H9 (cell line): ENCODE measurements around the gene ANXA2. TPM values are rescaled to one million over a fixed set of nuclear protein-coding genes. Genes with fewer than 3 reads are reported as not detected.

Experiments used
- DNase-seq: peaks from one replicate; pipeline ENCODE4 v3.0.0-alpha.2; 2017
- H2AFZ ChIP-seq: one replicate; pipeline ENCODE4 v1.6.1; 2013; ENCODE audit warnings: mild to moderate bottlenecking, low read length, control low read depth, moderate library complexity
- H2AK5ac ChIP-seq: 2 replicates; pipeline ENCODE4 v1.6.1; 2013; ENCODE audit warnings: low read length, control low read depth, mixed read lengths; ENCODE audit not compliant: insufficient read length
- H2BK120ac ChIP-seq: one replicate; pipeline ENCODE4 v1.6.1; 2013; ENCODE audit warnings: low read depth, mild to moderate bottlenecking, low read length, control low read depth, inconsistent platforms; ENCODE audit not compliant: poor library complexity, severe bottlenecking
- H2BK12ac ChIP-seq: 2 replicates; pipeline ENCODE4 v1.6.1; 2013; ENCODE audit warnings: low read length, control low read depth, mixed read lengths, low read depth; ENCODE audit not compliant: insufficient read length
- H2BK15ac ChIP-seq: 2 replicates; pipeline ENCODE4 v1.6.1; 2013; ENCODE audit warnings: low read depth, low read length, control low read depth
- H2BK20ac ChIP-seq: one replicate; pipeline ENCODE4 v1.6.1; 2013; ENCODE audit warnings: low read depth, mild to moderate bottlenecking, low read length, control low read depth, inconsistent platforms; ENCODE audit not compliant: poor library complexity, severe bottlenecking
- H2BK5ac ChIP-seq: 2 replicates; pipeline ENCODE4 v1.6.1; 2013; ENCODE audit warnings: low read length, control low read depth, mixed read lengths; ENCODE audit not compliant: insufficient read length
- H3K14ac ChIP-seq: 2 replicates; pipeline ENCODE4 v1.6.1; 2013; ENCODE audit warnings: low read length, control low read depth; ENCODE audit not compliant: insufficient read depth
- H3K18ac ChIP-seq: 2 replicates; pipeline ENCODE4 v1.6.1; 2013; ENCODE audit warnings: low read depth, mild to moderate bottlenecking, mixed read lengths, low read length, control low read depth; ENCODE audit not compliant: insufficient read length
- H3K23ac ChIP-seq: 2 replicates; pipeline ENCODE4 v1.6.1; 2013; ENCODE audit warnings: low read length, control low read depth, mixed read lengths, low read depth; ENCODE audit not compliant: insufficient read length
- H3K23me2 ChIP-seq: 2 replicates; pipeline ENCODE4 v1.6.1; 2013; ENCODE audit warnings: low read depth, mild to moderate bottlenecking, mixed read lengths, low read length, control low read depth; ENCODE audit not compliant: insufficient read length, poor library complexity, severe bottlenecking
- H3K27ac ChIP-seq: 2 replicates; pipeline ENCODE4 v1.5.1; 2013; ENCODE audit warnings: low read length, control low read depth, mixed read lengths, low read depth; ENCODE audit not compliant: insufficient read length
- H3K27me3 ChIP-seq: 2 replicates; pipeline ENCODE4 v1.6.1; 2013; ENCODE audit warnings: low read length, control low read depth, inconsistent platforms; ENCODE audit not compliant: insufficient read depth
- H3K4ac ChIP-seq: 2 replicates; pipeline ENCODE4 v1.6.1; 2013; ENCODE audit warnings: low read depth, mild to moderate bottlenecking, control low read depth, inconsistent platforms, low read length, moderate library complexity
- H3K4me1 ChIP-seq: 2 replicates; pipeline ENCODE4 v1.6.1; 2013; ENCODE audit warnings: low read length, control low read depth, inconsistent platforms; ENCODE audit not compliant: insufficient read depth
- H3K4me2 ChIP-seq: 2 replicates; pipeline ENCODE4 v1.6.1; 2013; ENCODE audit warnings: low read length, control low read depth, mixed read lengths; ENCODE audit not compliant: insufficient read length, insufficient read depth
- H3K56ac ChIP-seq: 2 replicates; pipeline ENCODE4 v1.6.1; 2013; ENCODE audit warnings: low read depth, mild to moderate bottlenecking, mixed read lengths, low read length, control low read depth; ENCODE audit not compliant: insufficient read length
- H3K79me1 ChIP-seq: 2 replicates; pipeline ENCODE4 v1.6.1; 2013; ENCODE audit warnings: low read depth, mild to moderate bottlenecking, moderate library complexity, low read length, control low read depth, inconsistent platforms; ENCODE audit not compliant: insufficient read depth, poor library complexity, severe bottlenecking
- H3K79me2 ChIP-seq: 2 replicates; pipeline ENCODE4 v1.6.1; 2013; ENCODE audit warnings: low read length, control low read depth, inconsistent platforms; ENCODE audit not compliant: insufficient read depth
- H3K9ac ChIP-seq: 2 replicates; pipeline ENCODE4 v1.6.1; 2013; ENCODE audit warnings: low read length, control low read depth, mixed read lengths; ENCODE audit not compliant: insufficient read length; ENCODE audit errors: extremely low read depth
- H3K9me3 ChIP-seq: one replicate; pipeline ENCODE4 v1.6.1; 2013; ENCODE audit warnings: low read depth, low read length, inconsistent platforms; ENCODE audit not compliant: control insufficient read depth
- H3T11ph ChIP-seq: one replicate; pipeline ENCODE4 v1.6.1; 2013; ENCODE audit warnings: mild to moderate bottlenecking, low read length, control low read depth, inconsistent platforms
- H4K20me1 ChIP-seq: one replicate; pipeline ENCODE4 v1.6.1; 2013; ENCODE audit not compliant: control insufficient read depth, insufficient read length, insufficient read depth
- H4K5ac ChIP-seq: 2 replicates; pipeline ENCODE4 v1.6.1; 2013; ENCODE audit warnings: low read depth, mild to moderate bottlenecking, mixed read lengths, low read length, control low read depth; ENCODE audit not compliant: insufficient read length
- H4K8ac ChIP-seq: replicated peaks from 2 replicates; pipeline ENCODE4 v1.6.1; 2013; ENCODE audit warnings: low read length, control low read depth, mixed read lengths, low read depth; ENCODE audit not compliant: insufficient read length
- H4K91ac ChIP-seq: 2 replicates; pipeline ENCODE4 v1.6.1; 2013; ENCODE audit warnings: low read depth, mild to moderate bottlenecking, moderate library complexity, mixed read lengths, low read length, control low read depth; ENCODE audit not compliant: insufficient read length
- H3K27ac Mint-ChIP-seq, 3 experiments: 2 replicates in 2 of 3; 3 replicates in 1 of 3; pipeline ENCODE4 v1.8.0; 2020 to 2021; ENCODE audit warnings: mixed read lengths in 3 of 3, mild to moderate bottlenecking in 1 of 3, moderate library complexity in 1 of 3
- H3K27me3 Mint-ChIP-seq: 2 replicates; pipeline ENCODE4 v1.8.0; 2021; ENCODE audit warnings: low read depth, mild to moderate bottlenecking, moderate library complexity, mixed read lengths
- H3K36me3 Mint-ChIP-seq, 3 experiments: 2 replicates in 2 of 3; 3 replicates in 1 of 3; pipeline ENCODE4 v1.8.0; 2020 to 2021; ENCODE audit warnings: low read depth in 3 of 3, mixed read lengths in 3 of 3; ENCODE audit not compliant: insufficient read depth in 1 of 3
- H3K4me1 Mint-ChIP-seq, 2 experiments: 2 replicates each; pipeline ENCODE4 v1.8.0; 2020; ENCODE audit warnings: mixed read lengths in 2 of 2
- H3K4me3 Mint-ChIP-seq, 2 experiments: 2 replicates in 1 of 2; 3 replicates in 1 of 2; pipeline ENCODE4 v1.8.0; 2020 to 2021; ENCODE audit warnings: mild to moderate bottlenecking in 2 of 2, mixed read lengths in 2 of 2, moderate library complexity in 1 of 2
- H3K9me3 Mint-ChIP-seq, 2 experiments: 2 replicates in 1 of 2; 3 replicates in 1 of 2; pipeline ENCODE4 v1.8.0; 2020; ENCODE audit warnings: mild to moderate bottlenecking in 2 of 2, mixed read lengths in 2 of 2, moderate library complexity in 1 of 2
- WGBS: extraction: QIAGEN DNeasy Blood & Tissue Kit; methylation state at CpG from one replicate; pipeline ENCODE4 v1.1.7; 2013; ENCODE audit warnings: missing lambda C conversion rate, low lambda C conversion rate, mixed read lengths; ENCODE audit not compliant: insufficient read length; ENCODE audit errors: extremely low coverage; 5-methylcytosine and 5-hydroxymethylcytosine counted together
- total RNA-seq: library from RNA; stranded (reverse); gene quantifications from 2 replicates; pipeline ENCODE4 v1.2.1, GENCODE V29; 2021
- TF ChIP-seq, protein P1 (sequence below): fragments of 200-600 bp; sonication (generic); conservative IDR thresholded peaks from 3 replicates; pipeline ENCODE4 v1.8.0; 2021; ENCODE audit warnings: antibody characterized with exemption, mild to moderate bottlenecking

Gene ANXA2
- total RNA-seq, 1 experiment from 2014 or later: 126 TPM

DNA sequence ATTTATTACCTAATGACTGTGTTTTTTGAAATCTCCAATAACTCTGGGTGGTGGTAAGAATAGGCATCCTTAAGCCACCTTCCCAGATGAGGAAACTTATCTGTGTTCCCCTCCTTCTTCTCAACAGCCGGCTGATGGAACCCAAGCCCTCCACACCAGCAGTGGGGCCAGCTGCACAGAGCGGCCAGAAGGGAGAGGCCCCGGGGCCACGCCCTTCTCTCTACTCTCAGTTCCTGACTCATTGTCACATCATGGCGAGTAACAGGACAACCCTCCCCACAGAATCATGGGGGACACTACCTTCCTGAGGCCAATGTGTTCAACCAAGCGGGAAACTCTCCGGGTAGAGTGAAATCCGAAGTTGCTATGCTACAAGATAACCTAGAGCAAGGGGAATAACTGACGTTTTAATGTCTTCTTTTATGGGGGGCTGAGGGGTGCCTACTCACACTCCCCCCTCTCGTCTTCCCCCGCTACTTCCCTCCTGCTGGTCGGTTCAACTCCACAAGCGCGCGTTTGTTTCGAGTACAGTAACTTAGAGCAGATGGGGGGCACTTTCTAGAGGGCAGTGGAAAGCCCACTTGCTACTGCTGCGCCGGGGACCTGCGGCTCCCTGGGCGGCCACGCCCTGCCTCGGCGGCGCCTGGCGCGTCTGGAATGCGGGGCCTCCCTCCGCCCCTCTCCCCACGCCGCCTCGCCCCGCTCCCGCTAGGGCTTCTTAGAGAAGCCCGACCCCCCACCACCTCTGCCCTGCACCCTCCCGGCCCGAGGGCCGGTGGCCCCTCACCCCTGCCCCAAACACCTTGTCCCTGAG, 621 bp downstream of the ANXA2 start:
- TF ChIP-seq, protein P1, sequence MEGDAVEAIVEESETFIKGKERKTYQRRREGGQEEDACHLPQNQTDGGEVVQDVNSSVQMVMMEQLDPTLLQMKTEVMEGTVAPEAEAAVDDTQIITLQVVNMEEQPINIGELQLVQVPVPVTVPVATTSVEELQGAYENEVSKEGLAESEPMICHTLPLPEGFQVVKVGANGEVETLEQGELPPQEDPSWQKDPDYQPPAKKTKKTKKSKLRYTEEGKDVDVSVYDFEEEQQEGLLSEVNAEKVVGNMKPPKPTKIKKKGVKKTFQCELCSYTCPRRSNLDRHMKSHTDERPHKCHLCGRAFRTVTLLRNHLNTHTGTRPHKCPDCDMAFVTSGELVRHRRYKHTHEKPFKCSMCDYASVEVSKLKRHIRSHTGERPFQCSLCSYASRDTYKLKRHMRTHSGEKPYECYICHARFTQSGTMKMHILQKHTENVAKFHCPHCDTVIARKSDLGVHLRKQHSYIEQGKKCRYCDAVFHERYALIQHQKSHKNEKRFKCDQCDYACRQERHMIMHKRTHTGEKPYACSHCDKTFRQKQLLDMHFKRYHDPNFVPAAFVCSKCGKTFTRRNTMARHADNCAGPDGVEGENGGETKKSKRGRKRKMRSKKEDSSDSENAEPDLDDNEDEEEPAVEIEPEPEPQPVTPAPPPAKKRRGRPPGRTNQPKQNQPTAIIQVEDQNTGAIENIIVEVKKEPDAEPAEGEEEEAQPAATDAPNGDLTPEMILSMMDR: no peak
- Histone ChIP-seq H2BK20ac (no peak overlapping the region), H3K14ac (peak overlapping the region; percentile 76), H3K27ac (no peak overlapping the region), H2BK12ac (no peak overlapping the region), H2BK15ac (no peak overlapping the region), H3K23me2 (peaks cover 23% of the 10 kb centered on the region), H3K79me1 (no peaks in the 10 kb centered on the region), H2BK5ac (no peak overlapping the region), H2BK120ac (no peak overlapping the region), H3K4me1 (peaks cover 9% of the 10 kb centered on the region; the same call in 1 of the 2 replicates), H3K18ac (peak overlapping the region; percentile 83), H4K5ac (no peak overlapping the region), H3K4me2 (peak overlapping the region; percentile 87), H3K4ac (no peak overlapping the region), H3K9me3 (no peaks in the 10 kb centered on the region), H3T11ph (no peak overlapping the region), H3K23ac (no peak overlapping the region), H3K56ac (no peak overlapping the region), H4K91ac (no peak overlapping the region), H3K9ac (peak overlapping the region; percentile 46), H4K20me1 (no peaks in the 10 kb centered on the region), H2AK5ac (no peak overlapping the region), H4K8ac (no peak overlapping the region), H3K27me3 (peaks cover 1% of the 10 kb centered on the region; the same call in 1 of the 2 replicates), H3K79me2 (peaks cover 6% of the 10 kb centered on the region; the same call in 1 of the 2 replicates), H2AFZ (no peak overlapping the region)
- DNase-seq: peak; percentile 65
- no CpG with 5 or more reads among the region's 37 CpGs for WGBS
- H3K27ac Mint-ChIP-seq: no peak overlapping the region
- no peaks in the 10 kb centered on the region; a peak in 1 of 5 replicates for H3K9me3 Mint-ChIP-seq
- H3K4me1 Mint-ChIP-seq: peaks cover 56% of the 10 kb centered on the region in 2 experiments
- H3K36me3 Mint-ChIP-seq: peaks cover 0 to 6% (median 3%) of the 10 kb centered on the region in 3 experiments; a peak in 2 of 7 replicates
- H3K27me3 Mint-ChIP-seq: peaks cover 40% of the 10 kb centered on the region
- peak overlapping the region; percentile 73 to 84 for H3K4me3 Mint-ChIP-seq
